HG03342 (cell line): ENCODE results near the gene TRIO.
A peak's percentile ranks its signal among the peaks of the same experiment; 100 is the strongest.

Experiments used
- ATAC-seq: cut with Tn5 transposase; IDR thresholded peaks from one replicate; pipeline ENCODE4 v1.9.1; 2021; ENCODE audit warnings: mild to moderate bottlenecking, moderate library complexity; ENCODE audit not compliant: unreplicated experiment

The TRIO gene

GRCh38 chr5:14260637-14261036, 117.5 kb downstream of the TRIO start:
- no peak for ATAC-seq

- peak; percentile 26 for ATAC-seq
Measured at GRCh38 chr5:14261235-14261634, 118.1 kb downstream of the TRIO start.

DNA sequence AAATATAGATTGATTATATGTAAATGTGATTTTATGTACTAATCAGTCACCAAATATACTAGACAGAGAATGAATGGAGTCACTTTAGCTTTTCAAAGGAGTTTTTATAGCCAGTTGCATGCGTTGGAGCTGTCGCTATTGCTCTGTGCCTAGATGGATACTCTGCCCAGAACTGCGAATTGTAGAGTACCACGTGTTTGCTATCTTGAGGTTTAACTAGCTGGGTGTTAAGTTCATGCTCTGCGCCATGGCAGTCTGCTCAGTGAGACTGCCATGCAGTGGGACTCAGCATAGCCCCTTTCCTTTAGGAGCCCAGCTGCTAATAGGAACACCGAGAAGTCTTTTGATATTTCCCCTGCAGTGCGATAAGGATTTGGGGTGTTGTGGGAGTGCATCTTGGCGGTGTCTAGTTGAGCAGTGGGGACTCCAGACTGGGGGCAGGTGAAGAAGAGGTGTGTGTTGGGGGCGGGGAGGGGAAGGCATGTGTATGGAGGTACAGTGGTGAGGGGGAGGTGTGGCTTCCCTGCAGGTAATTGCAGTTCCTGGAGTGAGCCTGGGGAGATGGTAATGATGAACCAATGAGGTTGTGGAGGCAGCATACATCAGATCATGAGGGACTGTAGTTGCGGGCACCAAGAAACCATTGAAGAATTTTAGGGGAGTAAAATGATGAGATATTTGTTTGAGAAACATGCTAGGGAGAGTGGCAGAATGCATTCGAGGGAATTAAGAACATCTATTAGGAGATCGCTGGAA, 118.9 kb downstream of the TRIO start:
- ATAC-seq = no peak

DNA sequence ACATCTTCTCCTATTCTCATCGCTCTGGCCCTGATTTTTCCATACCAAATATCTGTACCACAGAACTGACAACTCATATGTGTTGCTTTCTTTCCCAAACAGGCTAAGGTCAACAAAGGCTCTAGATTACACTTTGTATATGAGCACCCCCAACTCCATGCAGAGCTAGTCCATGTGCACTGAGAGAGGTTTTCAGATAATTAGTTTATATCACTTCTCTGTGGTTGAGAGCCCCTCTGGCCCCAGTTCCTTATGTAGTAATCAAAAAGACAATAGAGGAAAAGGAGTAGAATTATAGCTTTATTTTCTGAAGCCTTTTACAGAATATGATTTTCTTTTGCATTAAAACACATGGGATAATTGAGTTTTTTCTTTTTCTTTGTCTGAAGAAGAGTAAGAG, 120.0 kb downstream of the TRIO start:
- no peak for ATAC-seq

DNA sequence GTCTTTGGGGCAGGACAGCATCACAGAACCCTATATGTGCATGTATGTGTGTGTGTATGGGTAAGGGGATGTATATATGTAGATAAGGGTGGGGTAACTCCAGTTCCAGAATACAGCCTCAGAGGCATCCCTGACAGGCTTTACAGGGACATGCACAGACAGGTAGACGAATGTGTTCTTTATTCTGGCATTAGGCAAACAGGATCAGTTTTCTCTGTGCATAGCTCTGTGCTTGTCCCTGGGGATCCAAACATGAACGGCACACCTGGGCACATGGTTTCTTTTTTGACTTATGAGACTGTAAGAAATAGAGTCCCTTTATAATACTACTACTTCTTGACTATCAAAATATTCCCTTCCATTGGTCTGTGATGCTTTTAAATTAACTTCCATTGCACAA, 120.6 kb downstream of the TRIO start:
- ATAC-seq = no peak

DNA sequence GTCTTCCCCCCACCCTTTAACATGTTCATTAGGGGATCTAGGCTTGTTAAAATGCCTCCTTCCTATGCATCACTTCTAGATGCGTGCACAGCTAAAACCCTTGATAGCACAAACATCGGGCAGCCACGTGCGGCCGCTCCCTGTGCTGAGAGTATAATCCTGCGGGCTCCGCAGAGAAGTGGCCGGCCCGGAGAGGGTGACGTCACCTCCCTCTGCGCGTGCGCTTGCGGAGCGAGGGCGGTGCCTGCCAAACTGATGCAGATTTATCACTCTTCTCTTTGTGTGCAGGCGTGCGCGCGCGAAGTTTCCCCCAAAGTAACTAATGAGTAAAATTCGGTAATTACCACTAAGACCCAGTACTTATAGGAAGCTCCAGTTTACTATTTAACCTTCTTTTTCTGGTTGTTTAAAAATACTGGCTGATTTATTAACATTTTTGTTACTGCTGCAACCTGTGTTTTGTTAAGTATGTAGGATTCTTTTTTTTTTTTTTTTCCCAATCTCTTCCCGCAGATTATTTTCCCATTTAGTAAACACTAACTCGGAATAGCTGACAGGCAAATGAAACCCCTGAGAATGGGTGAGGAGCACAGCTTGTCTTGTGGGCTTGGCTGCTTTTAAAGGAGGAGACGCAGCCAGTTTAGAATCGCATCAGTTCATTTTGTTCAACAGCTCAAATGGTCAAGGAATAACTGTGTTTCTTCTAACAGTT, 121.6 kb downstream of the TRIO start:
- peak; percentile 86 for ATAC-seq

- no peak for ATAC-seq
Measured at GRCh38 chr5:14265570-14265969, 122.4 kb downstream of the TRIO start.

- ATAC-seq = no peak
Measured at GRCh38 chr5:14266171-14266570, 123.0 kb downstream of the TRIO start.

DNA sequence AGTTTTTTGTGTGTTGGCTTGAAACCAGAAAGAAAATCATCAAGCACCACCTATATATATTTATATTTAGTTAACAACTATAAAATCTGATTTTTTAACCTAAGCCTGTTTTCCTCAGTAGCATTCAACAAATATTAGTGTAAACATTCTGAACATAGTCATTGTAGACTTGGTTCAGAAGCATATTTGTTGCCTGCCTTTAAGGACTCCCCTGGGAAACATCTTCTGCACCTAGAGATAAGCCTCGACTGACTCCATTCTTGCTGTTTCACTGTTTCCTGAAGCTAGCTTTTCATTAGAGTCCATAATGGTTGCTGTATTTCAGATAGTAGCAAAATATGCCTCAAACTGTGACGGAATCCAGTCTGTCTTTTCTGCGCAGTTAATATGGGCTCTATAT, 123.5 kb downstream of the TRIO start:
- ATAC-seq = no peak

- ATAC-seq = no peak
Measured at GRCh38 chr5:14267166-14267838, 124.2 kb downstream of the TRIO start.

DNA sequence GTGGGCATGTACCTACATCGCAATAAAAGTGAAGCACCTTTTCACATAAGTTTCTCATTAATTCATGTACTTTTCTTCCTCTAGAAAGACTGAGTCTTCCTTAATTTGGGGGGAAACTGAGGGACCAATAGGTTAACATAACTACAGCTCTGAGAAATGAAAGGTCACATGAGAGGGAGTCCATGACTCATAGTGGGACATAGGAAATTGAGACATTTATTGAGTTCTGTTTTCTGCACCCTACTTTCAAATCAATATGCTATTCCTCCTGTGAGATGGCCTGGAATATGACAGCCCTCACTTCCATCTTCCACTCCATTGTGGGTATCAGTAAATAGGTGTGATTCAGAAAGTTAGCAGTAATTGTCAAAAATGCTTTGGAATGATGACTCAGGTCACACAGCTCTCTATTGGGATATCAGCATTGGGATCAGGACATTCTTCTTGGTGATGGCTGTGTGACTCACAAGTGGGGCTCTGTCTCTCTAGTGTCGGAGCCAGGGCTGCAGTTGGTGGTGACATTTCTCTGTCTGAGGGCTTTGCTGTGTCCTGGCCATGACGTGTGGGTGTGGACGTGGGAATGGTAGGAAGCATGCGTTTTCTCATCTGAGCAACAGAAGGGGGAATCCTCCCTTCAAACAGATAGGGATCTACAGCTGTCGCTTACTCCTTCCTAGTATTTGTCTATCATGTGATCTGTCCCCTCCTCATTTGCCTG, 125.0 kb downstream of the TRIO start:
- no peak for ATAC-seq

GRCh38 chr5:14268738-14269137, 125.6 kb downstream of the TRIO start:
- no peak for ATAC-seq

- ATAC-seq = no peak
Measured at GRCh38 chr5:14269395-14269794, 126.3 kb downstream of the TRIO start.

DNA sequence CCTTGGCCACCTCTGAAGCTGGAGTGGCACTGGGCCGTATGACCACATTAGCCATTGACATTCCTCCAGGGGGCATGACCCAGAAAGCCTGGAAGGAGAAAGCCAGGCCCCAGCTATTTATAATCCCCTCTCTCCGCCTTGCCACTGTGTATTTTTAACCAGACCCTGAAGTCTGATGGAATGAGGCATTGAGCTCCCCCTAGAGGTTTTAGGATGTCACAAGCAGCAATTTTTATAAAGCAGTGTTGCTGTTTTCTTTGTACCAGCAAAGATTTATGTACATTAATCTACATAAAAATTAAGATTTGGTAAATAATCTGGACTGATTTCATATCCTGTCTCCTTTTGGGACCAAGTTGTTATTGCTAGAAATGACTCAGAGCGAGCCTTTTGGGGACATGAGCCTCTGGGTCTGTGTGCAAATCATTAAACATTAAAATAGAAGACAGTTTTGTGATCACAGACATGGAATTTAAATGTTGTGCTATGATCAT, 127.1 kb downstream of the TRIO start:
- ATAC-seq = peak; percentile 59

DNA sequence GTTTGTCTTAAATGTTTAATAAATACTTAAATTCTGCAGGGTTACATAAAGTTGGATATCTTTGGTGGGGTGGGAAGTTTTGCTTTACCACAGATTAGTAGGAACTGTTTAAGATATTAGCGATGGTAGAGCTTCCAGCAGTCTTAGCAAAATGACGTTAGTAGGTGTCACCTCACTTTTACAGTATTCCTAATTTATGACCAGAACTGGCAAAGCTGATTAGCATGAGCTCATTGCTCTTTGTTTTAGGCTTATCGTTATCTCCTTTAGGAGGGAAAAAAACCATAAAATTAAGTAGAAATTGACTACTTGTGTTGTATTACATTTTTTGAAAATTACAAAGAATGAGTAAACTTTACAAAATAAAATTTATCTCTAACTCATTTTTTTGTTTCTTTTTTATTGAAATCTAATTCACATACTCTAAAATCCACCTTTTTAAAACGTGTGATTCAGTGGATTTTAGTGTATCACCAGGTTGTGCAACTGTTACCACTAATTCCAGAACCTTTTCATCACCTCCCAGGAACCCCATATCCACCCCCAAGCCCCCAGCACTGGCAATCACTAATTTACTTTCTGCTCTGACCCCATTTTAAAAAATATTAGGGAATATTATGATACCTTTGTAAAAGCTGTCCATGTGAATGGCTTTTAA, 129.5 kb downstream of the TRIO start:
- no peak for ATAC-seq

DNA sequence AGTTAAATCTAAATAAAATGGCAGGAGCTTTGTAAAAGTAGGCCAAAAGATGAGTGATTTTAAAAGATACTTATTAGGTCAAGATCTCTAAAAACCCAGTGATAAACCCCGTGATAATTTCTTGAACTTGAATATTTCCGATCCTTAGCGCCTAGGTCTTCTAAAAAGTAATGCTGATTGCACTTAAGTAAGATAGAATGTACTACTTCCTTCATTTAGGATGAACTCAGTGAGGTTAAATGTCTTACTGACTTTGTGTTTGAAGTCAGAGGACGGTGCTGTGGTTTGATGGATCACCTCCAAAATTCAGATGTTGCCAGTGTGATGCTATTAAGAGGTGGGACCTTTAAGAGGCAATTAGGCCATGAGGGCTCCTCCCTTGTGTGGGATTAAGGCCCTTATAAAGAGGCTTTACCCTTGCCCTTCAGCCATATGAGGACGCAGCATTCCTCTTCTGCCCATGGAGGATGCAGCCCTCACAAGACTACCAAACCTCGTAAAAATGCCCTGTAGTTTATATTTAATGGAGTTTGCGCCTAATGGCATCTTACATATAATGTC, 130.1 kb downstream of the TRIO start:
- ATAC-seq = no peak

- ATAC-seq = no peak
Measured at GRCh38 chr5:14276380-14276779, 133.2 kb downstream of the TRIO start.

- peak; percentile 44 for ATAC-seq
Measured at GRCh38 chr5:14277385-14278320, 134.5 kb downstream of the TRIO start.

DNA sequence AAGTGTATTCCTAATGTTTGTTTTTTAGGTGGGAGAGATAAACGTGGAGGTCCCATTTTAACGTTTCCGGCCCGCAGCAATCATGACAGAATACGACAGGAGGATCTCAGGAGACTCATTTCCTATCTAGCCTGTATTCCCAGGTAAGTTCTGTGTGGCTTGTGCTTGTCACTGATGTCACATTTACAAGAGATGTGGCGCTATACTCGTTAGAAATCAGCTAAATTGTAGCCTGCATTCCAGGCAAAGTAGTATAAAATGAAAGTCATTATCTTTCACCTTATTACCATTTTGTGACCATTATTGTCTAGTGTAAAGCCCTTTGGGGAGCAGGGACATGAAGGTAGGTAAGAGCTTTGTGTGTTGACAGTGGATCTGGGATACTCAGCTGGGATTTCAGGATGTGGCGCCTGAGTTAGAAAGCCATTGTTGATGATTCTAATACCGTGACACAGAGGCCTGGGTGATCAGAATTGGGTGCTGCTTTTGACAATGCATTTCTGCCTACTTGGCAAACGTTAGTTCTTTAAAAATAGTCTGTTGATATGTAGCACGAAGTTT, 137.2 kb downstream of the TRIO start:
- no peak for ATAC-seq
